Fibroblast of pulmonary artery (primary cell): Measurements from ENCODE around the gene SYDE2.
A peak's percentile ranks its signal among the peaks of the same experiment; 100 is the strongest.

Experiments used
- DNase-seq: peaks from one replicate; pipeline ENCODE4 v3.0.0-alpha.2; 2010; ENCODE audit warnings: low read depth
- H3K4me3 ChIP-seq: replicated peaks from 2 replicates; pipeline ENCODE4 v1.5.1; 2011; ENCODE audit warnings: low read depth, mild to moderate bottlenecking, control low read depth, low read length, moderate library complexity
- CTCF ChIP-seq: IDR thresholded peaks from 2 replicates; pipeline ENCODE4 v1.5.1; 2011; ENCODE audit warnings: mild to moderate bottlenecking, control low read depth, low read length, inconsistent platforms; ENCODE audit errors: missing control alignments

Gene SYDE2

GRCh38 chr1:85240174-85240601 is 39.4 kb upstream of the SYDE2 start:
- TF ChIP-seq CTCF: no peak
- no peak overlapping the region for H3K4me3 ChIP-seq
- peak; percentile 61 for DNase-seq

DNA sequence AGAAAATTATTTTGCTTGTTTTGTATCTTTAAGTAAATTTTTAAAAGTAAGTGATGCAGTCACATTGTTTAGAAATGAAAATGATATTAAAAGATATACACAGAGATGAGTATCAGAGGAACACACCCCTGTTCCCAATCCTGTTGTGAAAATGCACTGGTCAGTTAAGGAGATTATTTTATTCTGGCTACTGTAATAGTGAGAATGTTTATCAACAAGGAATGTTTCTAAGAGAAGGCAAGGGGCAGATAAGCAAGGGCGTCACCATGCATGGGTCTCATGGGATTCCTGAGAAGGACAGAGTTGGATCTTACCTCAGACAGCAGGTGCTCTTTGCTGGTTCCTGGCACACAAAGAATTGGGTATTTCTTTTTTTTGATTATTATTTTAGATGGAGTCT is 36.8 kb upstream of the SYDE2 start:
- no peak for TF ChIP-seq CTCF
- no peak overlapping the region for H3K4me3 ChIP-seq
- no peak for DNase-seq

DNA sequence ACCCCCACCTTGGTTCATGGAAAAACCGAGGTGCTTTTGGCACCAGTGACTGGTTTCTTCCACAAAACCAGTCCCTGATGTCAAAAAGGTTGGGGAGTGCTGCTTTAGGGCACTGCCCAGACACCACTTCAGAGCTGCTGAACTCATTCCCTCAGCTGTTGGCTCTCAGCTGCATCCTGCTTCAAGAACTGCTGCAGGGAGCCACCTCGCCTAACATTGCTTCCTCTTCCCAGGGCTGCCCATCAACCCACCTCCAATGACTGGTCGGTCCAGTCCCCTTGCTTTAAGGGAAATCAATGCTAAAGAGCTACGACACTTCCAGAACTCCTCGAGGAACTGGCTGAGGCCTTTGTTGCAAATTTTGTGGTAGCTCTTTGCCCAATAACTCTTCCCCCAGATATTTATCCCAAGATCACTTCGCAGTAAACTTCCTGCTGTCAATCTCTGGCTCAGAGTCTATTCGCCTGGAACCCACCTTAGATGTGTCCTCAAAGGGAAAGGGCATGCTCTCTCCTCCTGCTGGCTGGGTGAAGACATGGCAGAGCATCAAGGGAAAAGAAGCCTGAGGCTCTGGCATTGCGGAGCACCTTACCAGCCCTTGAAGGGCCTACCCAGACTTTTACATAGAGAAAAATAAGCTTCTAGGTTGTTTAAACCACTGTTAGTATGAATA is 29.6 kb upstream of the SYDE2 start:
- no peak for DNase-seq
- H3K4me3 ChIP-seq: no peak overlapping the region
- peak; percentile 40 for TF ChIP-seq CTCF

GRCh38 chr1:85229574-85230097 is 28.8 kb upstream of the SYDE2 start:
- no peak for TF ChIP-seq CTCF
- no peak for DNase-seq
- H3K4me3 ChIP-seq: no peak overlapping the region

GRCh38 chr1:85228972-85229371 is 28.2 kb upstream of the SYDE2 start:
- TF ChIP-seq CTCF: no peak
- DNase-seq: no peak
- no peak overlapping the region for H3K4me3 ChIP-seq

GRCh38 chr1:85225624-85226380 is 25.0 kb upstream of the SYDE2 start:
- H3K4me3 ChIP-seq: no peak overlapping the region
- no peak for TF ChIP-seq CTCF

More at GRCh38 chr1:85225624-85226380, 25.0 kb upstream of the SYDE2 start:
- peak; percentile 8 for DNase-seq
